GM20000 (cell line): ENCODE results near the gene GHR.

Experiments
- DNase-seq: peaks from one replicate; pipeline ENCODE4 v3.0.0; 2012; ENCODE audit warnings: low spot score
- CTCF ChIP-seq: IDR thresholded peaks from 2 replicates; pipeline ENCODE4 v1.5.1; 2012; ENCODE audit warnings: mild to moderate bottlenecking, control low read depth; ENCODE audit errors: extremely low read depth, missing control alignments

The GHR gene

GRCh38 chr5:42756606-42757601 is 333.7 kb downstream of the GHR start, which contains the start of gene CCDC152:
Gene CCDC152, plus strand, starts transcription at chr5:42756818. Its CDS starts 2,304 bp downstream, at chr5:42759122.
- TF ChIP-seq CTCF: no peak
- DNase-seq: peak; percentile 13

- no peak for DNase-seq
- no peak for TF ChIP-seq CTCF
Observed at GRCh38 chr5:42759456-42759855, 336.2 kb downstream of the GHR start.

GRCh38 chr5:42760426-42760825 is 337.2 kb downstream of the GHR start:
- no peak for TF ChIP-seq CTCF
- no peak for DNase-seq

- no peak for TF ChIP-seq CTCF
- no peak for DNase-seq
Observed at GRCh38 chr5:42761791-42762190, 338.6 kb downstream of the GHR start.

- TF ChIP-seq CTCF: no peak
- DNase-seq: no peak
Observed at GRCh38 chr5:42767491-42768105, 344.4 kb downstream of the GHR start.

- TF ChIP-seq CTCF: no peak
- DNase-seq: no peak
Observed at GRCh38 chr5:42768106-42768504, 344.9 kb downstream of the GHR start.

- no peak for DNase-seq
- TF ChIP-seq CTCF: no peak
Observed at GRCh38 chr5:42770003-42770402, 346.8 kb downstream of the GHR start.
